ENCODE results near the gene PRDX3.

DNA sequence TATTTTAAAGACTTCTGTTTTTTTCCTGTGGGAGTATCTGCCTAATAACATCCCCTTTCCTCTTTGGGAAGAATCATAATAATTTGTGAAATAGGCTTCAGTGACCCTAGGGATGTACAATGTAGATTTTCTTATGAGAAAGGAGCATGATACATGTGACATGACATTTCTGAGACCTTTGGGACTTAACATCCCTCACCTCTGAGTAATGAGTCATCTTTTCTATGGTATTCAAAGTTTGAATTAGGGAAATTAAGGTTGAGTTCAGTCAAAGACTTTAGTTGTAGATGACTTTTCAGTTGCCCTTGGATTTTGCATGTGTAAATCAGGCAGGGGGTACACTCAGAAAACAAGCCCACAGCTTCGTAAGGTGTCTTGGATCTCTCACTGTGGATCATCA lies 43.1 kb upstream of the PRDX3 start:
- TF ChIP-seq, protein P1, sequence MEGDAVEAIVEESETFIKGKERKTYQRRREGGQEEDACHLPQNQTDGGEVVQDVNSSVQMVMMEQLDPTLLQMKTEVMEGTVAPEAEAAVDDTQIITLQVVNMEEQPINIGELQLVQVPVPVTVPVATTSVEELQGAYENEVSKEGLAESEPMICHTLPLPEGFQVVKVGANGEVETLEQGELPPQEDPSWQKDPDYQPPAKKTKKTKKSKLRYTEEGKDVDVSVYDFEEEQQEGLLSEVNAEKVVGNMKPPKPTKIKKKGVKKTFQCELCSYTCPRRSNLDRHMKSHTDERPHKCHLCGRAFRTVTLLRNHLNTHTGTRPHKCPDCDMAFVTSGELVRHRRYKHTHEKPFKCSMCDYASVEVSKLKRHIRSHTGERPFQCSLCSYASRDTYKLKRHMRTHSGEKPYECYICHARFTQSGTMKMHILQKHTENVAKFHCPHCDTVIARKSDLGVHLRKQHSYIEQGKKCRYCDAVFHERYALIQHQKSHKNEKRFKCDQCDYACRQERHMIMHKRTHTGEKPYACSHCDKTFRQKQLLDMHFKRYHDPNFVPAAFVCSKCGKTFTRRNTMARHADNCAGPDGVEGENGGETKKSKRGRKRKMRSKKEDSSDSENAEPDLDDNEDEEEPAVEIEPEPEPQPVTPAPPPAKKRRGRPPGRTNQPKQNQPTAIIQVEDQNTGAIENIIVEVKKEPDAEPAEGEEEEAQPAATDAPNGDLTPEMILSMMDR (IDR thresholded peaks at IDR 0.05) = no peak
- TF ChIP-seq POLR2A (IDR thresholded peaks at IDR 0.05) = no peak
